Epidermal melanocyte (primary cell): ENCODE measurements around the gene LARGE1.

ENCODE experiments used
- DNase-seq: peaks from one replicate; pipeline ENCODE4 v3.0.0; 2011; ENCODE audit warnings: low spot score; ENCODE audit not compliant: insufficient read length

The LARGE1 gene

GRCh38 chr22:33728847-33729246, 191.4 kb downstream of the LARGE1 start:
- no peak for DNase-seq

- no peak for DNase-seq
These were observed 194.0 kb downstream of the LARGE1 start for GRCh38 chr22:33726294-33726734.

- no peak for DNase-seq
These were observed 196.4 kb downstream of the LARGE1 start for GRCh38 chr22:33723915-33724314.

GRCh38 chr22:33722816-33723215, 197.5 kb downstream of the LARGE1 start:
- no peak for DNase-seq

- no peak for DNase-seq
These were observed 200.0 kb downstream of the LARGE1 start for GRCh38 chr22:33720166-33720878.

- no peak for DNase-seq
These were observed 202.4 kb downstream of the LARGE1 start for GRCh38 chr22:33717694-33718396.

- no peak for DNase-seq
These were observed 204.9 kb downstream of the LARGE1 start for GRCh38 chr22:33715237-33715985.

GRCh38 chr22:33710326-33710725, 209.9 kb downstream of the LARGE1 start:
- DNase-seq = no peak

- DNase-seq = no peak
These were observed 212.7 kb downstream of the LARGE1 start for GRCh38 chr22:33707581-33707980.

GRCh38 chr22:33706100-33706499, 214.2 kb downstream of the LARGE1 start:
- no peak for DNase-seq

- no peak for DNase-seq
These were observed 221.1 kb downstream of the LARGE1 start for GRCh38 chr22:33699176-33699575.

GRCh38 chr22:33697640-33698039, 222.6 kb downstream of the LARGE1 start:
- DNase-seq = no peak

GRCh38 chr22:33691057-33691630, 229.1 kb downstream of the LARGE1 start:
- no peak for DNase-seq

GRCh38 chr22:33688903-33689302, 231.4 kb downstream of the LARGE1 start:
- DNase-seq = no peak

GRCh38 chr22:33687464-33687863, 232.8 kb downstream of the LARGE1 start:
- no peak for DNase-seq

GRCh38 chr22:33684087-33684486, 236.2 kb downstream of the LARGE1 start:
- DNase-seq = no peak

- DNase-seq = no peak
These were observed 237.3 kb downstream of the LARGE1 start for GRCh38 chr22:33682927-33683326.

GRCh38 chr22:33680632-33681031, 239.6 kb downstream of the LARGE1 start:
- no peak for DNase-seq

- DNase-seq = no peak
These were observed 241.8 kb downstream of the LARGE1 start for GRCh38 chr22:33678523-33678922.

GRCh38 chr22:33677536-33677935, 242.7 kb downstream of the LARGE1 start:
- no peak for DNase-seq

GRCh38 chr22:33674357-33674756, 245.9 kb downstream of the LARGE1 start:
- no peak for DNase-seq

GRCh38 chr22:33669746-33670145, 250.5 kb downstream of the LARGE1 start:
- DNase-seq = no peak
